ENCODE measurements around the gene EIF2D.

GRCh38 chr1:206573762-206574161 lies 38.5 kb downstream of the EIF2D start:
- no peak for TF ChIP-seq CTCF (IDR thresholded peaks at IDR 0.05)
- TF ChIP-seq POLR2A (IDR thresholded peaks at IDR 0.05) = no peak
